ENCODE measurements around the gene DNAH17. TPM values are rescaled to one million over a fixed set of nuclear protein-coding genes. Genes with fewer than 3 reads are reported as not detected.

Gene DNAH17
- total RNA-seq, 1 donor from 2014 or later, result under 0.01 TPM

GRCh38 chr17:78616946-78617345 lies 39.8 kb upstream of the DNAH17 start:
- H3K27me3 ChIP-seq (ENCODE audit: control insufficient read depth, insufficient read depth, low read length), result peaks cover 3% of the 10 kb centered on the region
- H3K4me3 ChIP-seq (ENCODE audit: low read depth, low read length), result no peak overlapping the region
- DNase-seq (ENCODE audit: low read depth), result no peak
- no peak for TF ChIP-seq CTCF (IDR thresholded peaks at IDR 0.05; ENCODE audit: insufficient read depth, low read length, severe bottlenecking)
- H3K36me3 ChIP-seq (ENCODE audit: control insufficient read depth, insufficient read depth, low read length), result no peaks in the 10 kb centered on the region
- no peak for FAIRE-seq

GRCh38 chr17:78615631-78616030 lies 38.4 kb upstream of the DNAH17 start:
- TF ChIP-seq CTCF (IDR thresholded peaks at IDR 0.05; ENCODE audit: insufficient read depth, low read length, severe bottlenecking), result no peak
- H3K27me3 ChIP-seq (ENCODE audit: control insufficient read depth, insufficient read depth, low read length), result peaks cover 4% of the 10 kb centered on the region
- FAIRE-seq (no peak), DNase-seq (ENCODE audit: low read depth) (no peak)
- H3K36me3 ChIP-seq (ENCODE audit: control insufficient read depth, insufficient read depth, low read length), result no peaks in the 10 kb centered on the region
- H3K4me3 ChIP-seq (ENCODE audit: low read depth, low read length), result no peak overlapping the region

GRCh38 chr17:78613416-78613815 lies 36.2 kb upstream of the DNAH17 start:
- peaks cover 4% of the 10 kb centered on the region for H3K27me3 ChIP-seq (ENCODE audit: control insufficient read depth, insufficient read depth, low read length)
- FAIRE-seq (no peak), DNase-seq (ENCODE audit: low read depth) (no peak)
- no peaks in the 10 kb centered on the region for H3K36me3 ChIP-seq (ENCODE audit: control insufficient read depth, insufficient read depth, low read length)
- TF ChIP-seq CTCF (IDR thresholded peaks at IDR 0.05; ENCODE audit: insufficient read depth, low read length, severe bottlenecking), result no peak
- no peak overlapping the region for H3K4me3 ChIP-seq (ENCODE audit: low read depth, low read length)

GRCh38 chr17:78611607-78612006 lies 34.4 kb upstream of the DNAH17 start:
- no peak for TF ChIP-seq CTCF (IDR thresholded peaks at IDR 0.05; ENCODE audit: insufficient read depth, low read length, severe bottlenecking)
- FAIRE-seq, result peak; percentile 43
- H3K36me3 ChIP-seq (ENCODE audit: control insufficient read depth, insufficient read depth, low read length), result no peaks in the 10 kb centered on the region
- no peak for DNase-seq (ENCODE audit: low read depth)
- no peak overlapping the region for H3K4me3 ChIP-seq (ENCODE audit: low read depth, low read length)
- H3K27me3 ChIP-seq (ENCODE audit: control insufficient read depth, insufficient read depth, low read length), result peaks cover 6% of the 10 kb centered on the region

- H3K36me3 ChIP-seq (ENCODE audit: control insufficient read depth, insufficient read depth, low read length), result no peaks in the 10 kb centered on the region
- no peak for TF ChIP-seq CTCF (IDR thresholded peaks at IDR 0.05; ENCODE audit: insufficient read depth, low read length, severe bottlenecking)
- FAIRE-seq (no peak), DNase-seq (ENCODE audit: low read depth) (no peak)
- H3K27me3 ChIP-seq (ENCODE audit: control insufficient read depth, insufficient read depth, low read length), result peaks cover 6% of the 10 kb centered on the region
- H3K4me3 ChIP-seq (ENCODE audit: low read depth, low read length), result no peak overlapping the region
These were observed 33.8 kb upstream of the DNAH17 start for GRCh38 chr17:78610951-78611511.

GRCh38 chr17:78609191-78609641 lies 32.0 kb upstream of the DNAH17 start:
- DNase-seq (ENCODE audit: low read depth) (no peak), FAIRE-seq (no peak)
- Histone ChIP-seq H3K4me3 (ENCODE audit: low read depth, low read length) (no peak overlapping the region), H3K36me3 (ENCODE audit: control insufficient read depth, insufficient read depth, low read length) (no peaks in the 10 kb centered on the region), H3K27me3 (ENCODE audit: control insufficient read depth, insufficient read depth, low read length) (peaks cover 6% of the 10 kb centered on the region)
- no peak for TF ChIP-seq CTCF (IDR thresholded peaks at IDR 0.05; ENCODE audit: insufficient read depth, low read length, severe bottlenecking)

All from bronchial epithelial cell (primary cell).